WTC11 (cell line): ENCODE data around the gene ZNF467. TPM values are rescaled to one million over a fixed set of nuclear protein-coding genes. Genes with fewer than 3 reads are reported as not detected.

Experiments
- ATAC-seq: fragments of 200-7000 bp; cut with Tn5 transposase; 2 replicates; pipeline ENCODE4 v1.10.0; 2021; ENCODE audit warnings: mild to moderate bottlenecking, moderate library complexity
- CTCF ChIA-PET: fragments of 300-600 bp; sonication (Branson Sonifier 250); formaldehyde crosslinking; loops from one replicate; lab custom pipeline; 2021; ENCODE audit warnings: antibody characterized with exemption; lab: Charles Lee
- POLR2A ChIA-PET: fragments of 350-600 bp; sonication (Branson Sonifier 250); formaldehyde crosslinking; loops from one replicate; lab custom pipeline; 2021; ENCODE audit warnings: antibody characterized with exemption; lab: Charles Lee
- DNase-seq: peaks from one replicate; pipeline ENCODE4 v3.0.0; 2021; ENCODE audit warnings: low spot score
- H3K27ac Mint-ChIP-seq: 2 replicates; pipeline ENCODE4 v1.8.0; 2021; ENCODE audit warnings: mixed read lengths
- H3K27me3 Mint-ChIP-seq: 2 replicates; pipeline ENCODE4 v1.8.0; 2021; ENCODE audit warnings: low read depth, mild to moderate bottlenecking, moderate library complexity, mixed read lengths
- H3K36me3 Mint-ChIP-seq: 2 replicates; pipeline ENCODE4 v1.8.0; 2021; ENCODE audit warnings: mixed read lengths
- H3K4me1 Mint-ChIP-seq: 2 replicates; pipeline ENCODE4 v1.8.0; 2022; ENCODE audit warnings: mixed read lengths
- H3K4me3 Mint-ChIP-seq: 2 replicates; pipeline ENCODE4 v1.8.0; 2021; ENCODE audit warnings: mild to moderate bottlenecking, moderate library complexity, mixed read lengths
- H3K9me3 Mint-ChIP-seq: 2 replicates; pipeline ENCODE4 v1.8.0; 2021; ENCODE audit warnings: mixed read lengths
- E2F1 ChIP-seq: sonication (generic); formaldehyde crosslinking; IDR thresholded peaks from 2 replicates; pipeline ENCODE4 v1.8.0; 2022; ENCODE audit warnings: mild to moderate bottlenecking, missing genetic modification reagents
- E2F4 ChIP-seq: sonication (generic); formaldehyde crosslinking; IDR thresholded peaks from 2 replicates; pipeline ENCODE4 v1.8.1; 2022; ENCODE audit warnings: low read depth, mild to moderate bottlenecking, moderate library complexity, missing genetic modification reagents, borderline replicate concordance
- GRHL2 ChIP-seq: fragments of 250-450 bp; sonication (Bioruptor Pico); IDR thresholded peaks from 2 replicates; pipeline ENCODE4 v1.8.0; 2022; ENCODE audit warnings: mild to moderate bottlenecking, moderate library complexity; ENCODE audit not compliant: insufficient replicate concordance, severe bottlenecking
- PRRX2 ChIP-seq: fragments of 250-450 bp; sonication (Bioruptor Pico); IDR thresholded peaks from 2 replicates; pipeline ENCODE4 v1.8.0; 2021; ENCODE audit warnings: mild to moderate bottlenecking
- RELA ChIP-seq: sonication (generic); formaldehyde crosslinking; IDR thresholded peaks from 2 replicates; pipeline ENCODE4 v1.8.1; 2022; ENCODE audit warnings: missing genetic modification reagents, mild to moderate bottlenecking, borderline replicate concordance
- RORB ChIP-seq: fragments of 250-450 bp; sonication (Bioruptor Pico); IDR thresholded peaks from 2 replicates; pipeline ENCODE4 v1.9.0; 2021; ENCODE audit warnings: mild to moderate bottlenecking
- SMAD4 ChIP-seq: sonication (generic); formaldehyde crosslinking; IDR thresholded peaks from 2 replicates; pipeline ENCODE4 v1.8.0; 2022; ENCODE audit warnings: mild to moderate bottlenecking, missing genetic modification reagents
- SP1 ChIP-seq: sonication (generic); formaldehyde crosslinking; conservative IDR thresholded peaks from 2 replicates; pipeline ENCODE4 v1.8.1; 2022; ENCODE audit warnings: missing genetic modification reagents
- ZNF138 ChIP-seq: sonication (generic); formaldehyde crosslinking; conservative IDR thresholded peaks from 2 replicates; pipeline ENCODE4 v1.8.1; 2022; ENCODE audit warnings: mild to moderate bottlenecking, moderate library complexity, missing genetic modification reagents
- ZNF263 ChIP-seq: sonication (generic); formaldehyde crosslinking; IDR thresholded peaks from 2 replicates; pipeline ENCODE4 v1.8.1; 2022; ENCODE audit warnings: low read depth, mild to moderate bottlenecking, moderate library complexity, missing genetic modification reagents
- ZNF532 ChIP-seq: fragments of 250-450 bp; sonication (Bioruptor Pico); IDR thresholded peaks from 2 replicates; pipeline ENCODE4 v1.9.0; 2021; ENCODE audit warnings: mild to moderate bottlenecking, borderline replicate concordance
- ZNF671 ChIP-seq: fragments of 250-450 bp; sonication (Bioruptor Pico); IDR thresholded peaks from 2 replicates; pipeline ENCODE4 v1.8.0; 2021; ENCODE audit warnings: mild to moderate bottlenecking
- total RNA-seq: library from RNA; stranded (reverse); gene quantifications from 3 replicates; pipeline ENCODE4 v1.2.3, GENCODE V29; 2021
- TF ChIP-seq, protein P1 (sequence below): sonication (generic); formaldehyde crosslinking; IDR thresholded peaks from 2 replicates; pipeline ENCODE4 v1.8.1; 2022; ENCODE audit warnings: low read depth, missing genetic modification reagents, borderline replicate concordance
- TF ChIP-seq, protein P2 (sequence below): sonication (generic); formaldehyde crosslinking; IDR thresholded peaks from 2 replicates; pipeline ENCODE4 v1.8.0; 2022; ENCODE audit warnings: mild to moderate bottlenecking, missing genetic modification reagents
- TF ChIP-seq, protein P3 (sequence below): sonication (generic); formaldehyde crosslinking; conservative IDR thresholded peaks from 2 replicates; pipeline ENCODE4 v1.8.1; 2023; ENCODE audit warnings: mild to moderate bottlenecking, low read depth, missing genetic modification reagents, moderate library complexity
- TF ChIP-seq, protein P4 (sequence below): fragments of 250-450 bp; sonication (Bioruptor Pico); IDR thresholded peaks from 2 replicates; pipeline ENCODE4 v1.9.0; 2021; ENCODE audit warnings: moderate library complexity, mild to moderate bottlenecking, inconsistent platforms, borderline replicate concordance
- TF ChIP-seq, protein P5 (sequence below): sonication (generic); formaldehyde crosslinking; IDR thresholded peaks from 2 replicates; pipeline ENCODE4 v1.8.1; 2022; ENCODE audit warnings: mild to moderate bottlenecking, missing genetic modification reagents, moderate library complexity, borderline replicate concordance

ZNF467 gene
- total RNA-seq, 1 experiment from 2014 or later: 0.70 TPM

GRCh38 chr7:149780056-149780455 is 6.7 kb upstream of the ZNF467 start:
- TF ChIP-seq ZNF671 (CRISPR knock-in tag) (no peak), ZNF263 (no peak), GRHL2 (CRISPR knock-in tag) (no peak), SMAD4 (CRISPR knock-in tag) (no peak), ZNF532 (CRISPR knock-in tag) (no peak), ZNF138 (no peak), PRRX2 (CRISPR knock-in tag) (no peak)
- TF ChIP-seq, protein P1, sequence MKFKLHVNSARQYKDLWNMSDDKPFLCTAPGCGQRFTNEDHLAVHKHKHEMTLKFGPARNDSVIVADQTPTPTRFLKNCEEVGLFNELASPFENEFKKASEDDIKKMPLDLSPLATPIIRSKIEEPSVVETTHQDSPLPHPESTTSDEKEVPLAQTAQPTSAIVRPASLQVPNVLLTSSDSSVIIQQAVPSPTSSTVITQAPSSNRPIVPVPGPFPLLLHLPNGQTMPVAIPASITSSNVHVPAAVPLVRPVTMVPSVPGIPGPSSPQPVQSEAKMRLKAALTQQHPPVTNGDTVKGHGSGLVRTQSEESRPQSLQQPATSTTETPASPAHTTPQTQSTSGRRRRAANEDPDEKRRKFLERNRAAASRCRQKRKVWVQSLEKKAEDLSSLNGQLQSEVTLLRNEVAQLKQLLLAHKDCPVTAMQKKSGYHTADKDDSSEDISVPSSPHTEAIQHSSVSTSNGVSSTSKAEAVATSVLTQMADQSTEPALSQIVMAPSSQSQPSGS (CRISPR knock-in tag): no peak
- TF ChIP-seq, protein P2, sequence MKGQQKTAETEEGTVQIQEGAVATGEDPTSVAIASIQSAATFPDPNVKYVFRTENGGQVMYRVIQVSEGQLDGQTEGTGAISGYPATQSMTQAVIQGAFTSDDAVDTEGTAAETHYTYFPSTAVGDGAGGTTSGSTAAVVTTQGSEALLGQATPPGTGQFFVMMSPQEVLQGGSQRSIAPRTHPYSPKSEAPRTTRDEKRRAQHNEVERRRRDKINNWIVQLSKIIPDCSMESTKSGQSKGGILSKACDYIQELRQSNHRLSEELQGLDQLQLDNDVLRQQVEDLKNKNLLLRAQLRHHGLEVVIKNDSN: no peak
- TF ChIP-seq, protein P3, sequence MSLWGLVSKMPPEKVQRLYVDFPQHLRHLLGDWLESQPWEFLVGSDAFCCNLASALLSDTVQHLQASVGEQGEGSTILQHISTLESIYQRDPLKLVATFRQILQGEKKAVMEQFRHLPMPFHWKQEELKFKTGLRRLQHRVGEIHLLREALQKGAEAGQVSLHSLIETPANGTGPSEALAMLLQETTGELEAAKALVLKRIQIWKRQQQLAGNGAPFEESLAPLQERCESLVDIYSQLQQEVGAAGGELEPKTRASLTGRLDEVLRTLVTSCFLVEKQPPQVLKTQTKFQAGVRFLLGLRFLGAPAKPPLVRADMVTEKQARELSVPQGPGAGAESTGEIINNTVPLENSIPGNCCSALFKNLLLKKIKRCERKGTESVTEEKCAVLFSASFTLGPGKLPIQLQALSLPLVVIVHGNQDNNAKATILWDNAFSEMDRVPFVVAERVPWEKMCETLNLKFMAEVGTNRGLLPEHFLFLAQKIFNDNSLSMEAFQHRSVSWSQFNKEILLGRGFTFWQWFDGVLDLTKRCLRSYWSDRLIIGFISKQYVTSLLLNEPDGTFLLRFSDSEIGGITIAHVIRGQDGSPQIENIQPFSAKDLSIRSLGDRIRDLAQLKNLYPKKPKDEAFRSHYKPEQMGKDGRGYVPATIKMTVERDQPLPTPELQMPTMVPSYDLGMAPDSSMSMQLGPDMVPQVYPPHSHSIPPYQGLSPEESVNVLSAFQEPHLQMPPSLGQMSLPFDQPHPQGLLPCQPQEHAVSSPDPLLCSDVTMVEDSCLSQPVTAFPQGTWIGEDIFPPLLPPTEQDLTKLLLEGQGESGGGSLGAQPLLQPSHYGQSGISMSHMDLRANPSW (CRISPR knock-in tag): no peak
- POLR2A ChIA-PET: no interaction called here
- CTCF ChIA-PET: interaction anchor here (1.0 to 1.5 kb wide), 3 partner anchors 10 to 16 kb away, joined by 3 to 5 read pairs (median 3); no protein-coding TSS in a partner anchor
- DNase-seq: no peak
- Mint-ChIP-seq H3K27ac (no peak overlapping the region), H3K4me1 (0 out of 2 replicates have a peak, but pooled peaks cover 5% of the 10 kb centered on the region), H3K36me3 (no peaks in the 10 kb centered on the region), H3K27me3 (peaks cover 24% of the 10 kb centered on the region), H3K9me3 (no peaks in the 10 kb centered on the region), H3K4me3 (no peak overlapping the region)
- ATAC-seq: no peak

DNA sequence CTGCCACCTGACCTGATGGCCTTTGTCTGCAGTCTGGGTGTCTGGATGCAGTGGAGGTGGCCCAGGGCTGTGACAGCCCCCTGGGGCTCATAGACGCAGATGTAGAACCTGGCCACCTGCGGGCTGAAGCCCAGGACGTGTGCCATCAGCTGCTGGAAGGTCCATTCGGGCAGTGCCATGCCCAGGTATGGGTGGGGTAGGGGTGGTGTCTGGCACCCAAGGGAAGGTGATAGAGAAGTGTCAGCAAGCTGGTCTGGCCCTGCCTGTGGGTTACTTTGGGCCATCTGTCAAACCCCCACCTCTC is 6.1 kb upstream of the ZNF467 start:
- Mint-ChIP-seq H3K9me3 (no peaks in the 10 kb centered on the region), H3K4me1 (peaks cover 8% of the 10 kb centered on the region), H3K4me3 (no peak overlapping the region), H3K27me3 (peaks cover 30% of the 10 kb centered on the region), H3K36me3 (no peaks in the 10 kb centered on the region), H3K27ac (no peak overlapping the region)
- ChIA-PET POLR2A (no interaction called here), CTCF (interaction anchor here (1.0 to 1.5 kb wide), 2 partner anchors 10 to 17 kb away, joined by 3 to 5 read pairs; no protein-coding TSS in a partner anchor)
- DNase-seq (no peak), ATAC-seq (no peak)
- TF ChIP-seq E2F4 (CRISPR knock-in tag) (no peak), RELA (no peak), SP1 (CRISPR knock-in tag) (no peak), E2F1 (no peak), RORB (CRISPR knock-in tag) (no peak)
- TF ChIP-seq, protein P4, sequence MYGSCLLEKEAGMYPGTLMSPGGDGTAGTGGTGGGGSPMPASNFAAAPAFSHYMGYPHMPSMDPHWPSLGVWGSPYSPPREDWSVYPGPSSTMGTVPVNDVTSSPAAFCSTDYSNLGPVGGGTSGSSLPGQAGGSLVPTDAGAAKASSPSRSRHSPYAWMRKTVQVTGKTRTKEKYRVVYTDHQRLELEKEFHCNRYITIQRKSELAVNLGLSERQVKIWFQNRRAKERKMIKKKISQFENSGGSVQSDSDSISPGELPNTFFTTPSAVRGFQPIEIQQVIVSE: no peak
- TF ChIP-seq, protein P5, sequence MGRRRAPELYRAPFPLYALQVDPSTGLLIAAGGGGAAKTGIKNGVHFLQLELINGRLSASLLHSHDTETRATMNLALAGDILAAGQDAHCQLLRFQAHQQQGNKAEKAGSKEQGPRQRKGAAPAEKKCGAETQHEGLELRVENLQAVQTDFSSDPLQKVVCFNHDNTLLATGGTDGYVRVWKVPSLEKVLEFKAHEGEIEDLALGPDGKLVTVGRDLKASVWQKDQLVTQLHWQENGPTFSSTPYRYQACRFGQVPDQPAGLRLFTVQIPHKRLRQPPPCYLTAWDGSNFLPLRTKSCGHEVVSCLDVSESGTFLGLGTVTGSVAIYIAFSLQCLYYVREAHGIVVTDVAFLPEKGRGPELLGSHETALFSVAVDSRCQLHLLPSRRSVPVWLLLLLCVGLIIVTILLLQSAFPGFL: no peak
